Prostate gland (tissue), 2 donors: ENCODE measurements around the gene DSCAML1. TPM values are rescaled to one million over a fixed set of nuclear protein-coding genes. Genes with fewer than 3 reads are reported as not detected.

Experiments used
- DNase-seq: peaks from one replicate; pipeline ENCODE4 v3.0.0-alpha.2; 2019; ENCODE audit warnings: low spot score
- H3K27ac ChIP-seq, 2 donors: fragments of 200-600 bp; sonication (generic); 2 replicates each; pipeline ENCODE4 v1.5.1; 2017 to 2019
- H3K27me3 ChIP-seq: fragments of 200-600 bp; sonication (generic); replicated peaks from 2 replicates; pipeline ENCODE4 v1.5.1; 2019; ENCODE audit not compliant: insufficient read depth
- H3K36me3 ChIP-seq, 2 donors: fragments of 200-600 bp; sonication (generic); 1 replicate in 1 of 2; 2 replicates in 1 of 2; pipeline versions ENCODE4 v1.5.1 to v1.8.1; 2017 to 2019
- H3K4me1 ChIP-seq: fragments of 200-600 bp; sonication (generic); replicated peaks from 2 replicates; pipeline ENCODE4 v1.5.1; 2019
- H3K4me3 ChIP-seq, 2 donors: fragments of 200-600 bp; sonication (generic); 2 replicates each; pipeline ENCODE4 v1.5.1; 2017 to 2019
- H3K9me3 ChIP-seq: fragments of 200-600 bp; sonication (generic); 2 replicates; pipeline ENCODE4 v1.5.1; 2017
- CTCF ChIP-seq, 4 experiments: fragments of 200-600 bp in 2 of 4; fragments of 450-650 bp in 2 of 4; sonication (generic) in 2 of 4; IDR thresholded peaks; 1 replicate in 3 of 4; 2 replicates in 1 of 4; pipeline ENCODE4 v1.5.1; 2016 to 2019; ENCODE audit warnings: antibody characterized with exemption in 4 of 4, mild to moderate bottlenecking in 2 of 4, moderate library complexity in 2 of 4
- POLR2A ChIP-seq: fragments of 450-650 bp; IDR thresholded peaks from one replicate; pipeline ENCODE4 v1.6.1; 2016; ENCODE audit warnings: antibody characterized with exemption, mild to moderate bottlenecking
- POLR2AphosphoS5 ChIP-seq: sonication (generic); formaldehyde crosslinking; IDR thresholded peaks from one replicate; pipeline ENCODE4 v1.6.1; 2017; ENCODE audit warnings: antibody characterized with exemption
- WGBS: methylation state at CpG from one replicate; pipeline ENCODE4 v1.1.5; 2018; 5-methylcytosine and 5-hydroxymethylcytosine counted together
- intact Hi-C: fragments of 100-400 bp; cut with DNase I; formaldehyde crosslinking; loops from one replicate; pipeline ENCODE4 v1.14.2; 2022
- total RNA-seq, 2 donors: library from RNA; depleted of rRNA; stranded (reverse); fragments of >200 nt; gene quantifications; one replicate each; pipeline ENCODE4 v1.1.0, GENCODE V29; 2016

DSCAML1 gene
- total RNA-seq, 2 donors from 2014 or later, result 0.14 to 2.8 TPM

GRCh38 chr11:117492578-117493251 is 304.3 kb downstream of the DSCAML1 start:
- WGBS, result 53% methylated on average over 20 of the region's 20 CpGs
- Histone ChIP-seq H3K4me1 (no peaks in the 10 kb centered on the region), H3K27me3 (no peaks in the 10 kb centered on the region), H3K4me3 (no peak overlapping the region), H3K36me3 (no peaks in the 10 kb centered on the region), H3K9me3 (no peaks in the 10 kb centered on the region), H3K27ac (no peak overlapping the region)
- intact Hi-C loops, result no loop called here
- no peak for TF ChIP-seq POLR2AphosphoS5
- TF ChIP-seq POLR2A, result no peak
- TF ChIP-seq CTCF (IDR thresholded peaks at IDR 0.05), result no peak
- no peak for DNase-seq

DNA sequence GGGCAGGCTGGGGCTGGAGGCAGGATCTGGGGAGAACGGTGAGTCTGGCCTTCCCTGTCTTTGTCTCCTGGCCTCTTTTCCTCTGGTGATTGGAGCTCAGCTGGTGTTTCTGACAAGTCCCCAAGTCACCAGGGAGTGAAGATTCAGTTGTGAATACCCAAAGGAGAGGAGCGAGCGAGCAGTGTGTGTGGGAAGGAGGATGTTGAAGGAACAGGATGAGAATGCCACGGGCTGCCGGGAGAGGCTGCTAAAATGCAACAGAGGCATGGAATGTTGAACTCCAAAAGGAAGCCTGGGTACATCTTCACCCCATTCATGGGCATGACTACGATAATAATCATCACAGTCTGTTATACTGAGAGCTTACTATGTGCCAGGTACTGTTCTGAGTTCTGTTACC is 306.1 kb downstream of the DSCAML1 start:
- H3K4me3 ChIP-seq, result no peak overlapping the region
- H3K27me3 ChIP-seq, result no peaks in the 10 kb centered on the region
- no peaks in the 10 kb centered on the region for H3K9me3 ChIP-seq
- intact Hi-C loops, result no loop called here
- WGBS, result 81% methylated on average over 6 of the region's 6 CpGs
- H3K27ac ChIP-seq, result no peak overlapping the region
- no peaks in the 10 kb centered on the region for H3K36me3 ChIP-seq
- H3K4me1 ChIP-seq, result no peaks in the 10 kb centered on the region
- DNase-seq, result no peak
- TF ChIP-seq CTCF (IDR thresholded peaks at IDR 0.05) (no peak), POLR2A (no peak), POLR2AphosphoS5 (no peak)

DNA sequence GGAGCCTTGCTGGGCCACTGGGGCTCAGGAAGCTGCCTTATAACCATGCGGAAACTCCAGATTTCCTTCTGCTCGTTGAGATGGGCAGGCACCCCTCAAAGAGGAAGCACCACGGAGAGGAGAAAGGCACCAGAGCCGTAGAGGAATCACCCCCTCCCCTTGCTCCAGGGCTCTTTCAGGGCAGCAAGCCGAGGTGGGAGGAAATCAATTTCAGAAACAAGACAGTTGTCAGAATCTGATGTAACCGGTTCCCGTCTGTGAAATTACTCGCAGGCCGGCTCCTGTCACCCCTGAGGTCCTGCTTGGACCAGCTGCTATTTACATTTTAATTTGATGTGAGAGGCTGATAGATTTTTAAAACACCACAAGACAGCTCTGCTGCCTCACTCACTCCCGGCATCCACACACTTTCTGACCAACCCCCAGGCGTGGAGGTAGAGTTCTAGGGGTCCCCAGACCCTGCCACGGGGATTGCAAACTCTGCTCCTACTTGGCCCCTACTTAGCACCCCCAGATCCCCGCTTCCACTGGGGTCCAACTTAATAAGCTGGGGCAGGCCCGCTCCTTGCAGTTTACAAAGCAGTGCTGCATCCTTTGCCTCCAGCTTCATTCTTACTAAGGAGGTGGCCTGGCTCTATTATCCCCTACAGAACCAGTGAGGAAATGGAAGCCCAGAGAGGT is 306.9 kb downstream of the DSCAML1 start:
- TF ChIP-seq CTCF (IDR thresholded peaks at IDR 0.05) (no peak), POLR2A (no peak), POLR2AphosphoS5 (no peak)
- Histone ChIP-seq H3K9me3 (no peaks in the 10 kb centered on the region), H3K27me3 (no peaks in the 10 kb centered on the region), H3K27ac (no peak overlapping the region), H3K4me1 (no peaks in the 10 kb centered on the region), H3K4me3 (no peak overlapping the region), H3K36me3 (no peaks in the 10 kb centered on the region)
- DNase-seq, result no peak
- 29% methylated on average over 14 of the region's 14 CpGs for WGBS
- intact Hi-C loops, result no loop called here

- 88% methylated on average over 14 of the region's 14 CpGs for WGBS
- Histone ChIP-seq H3K27me3 (no peaks in the 10 kb centered on the region), H3K36me3 (no peaks in the 10 kb centered on the region), H3K27ac (no peak overlapping the region), H3K4me1 (no peaks in the 10 kb centered on the region), H3K9me3 (no peaks in the 10 kb centered on the region), H3K4me3 (no peak overlapping the region)
- no peak for DNase-seq
- intact Hi-C loops, result no loop called here
- TF ChIP-seq POLR2A, result no peak
Observed at GRCh38 chr11:117488996-117489952, 307.7 kb downstream of the DSCAML1 start.

GRCh38 chr11:117486059-117486458 is 311.0 kb downstream of the DSCAML1 start:
- intact Hi-C loops, result no loop called here
- no peaks in the 10 kb centered on the region for H3K4me1 ChIP-seq
- no peak for DNase-seq
- no peak overlapping the region for H3K4me3 ChIP-seq
- H3K36me3 ChIP-seq, result no peaks in the 10 kb centered on the region
- no peak overlapping the region for H3K27ac ChIP-seq
- TF ChIP-seq POLR2AphosphoS5 (no peak), POLR2A (no peak), CTCF (IDR thresholded peaks at IDR 0.05) (no peak)
- no peaks in the 10 kb centered on the region for H3K9me3 ChIP-seq
- 96% methylated on average over 13 of the region's 13 CpGs for WGBS
- no peaks in the 10 kb centered on the region for H3K27me3 ChIP-seq
